PC-9 (cell line): ENCODE measurements around the gene CAPN7.

ENCODE experiments used
- CTCF ChIP-seq: fragments of 200-600 bp; sonication (generic); conservative IDR thresholded peaks from 2 replicates; pipeline ENCODE4 v1.6.1; 2017; ENCODE audit warnings: mixed run types, antibody characterized with exemption, mild to moderate bottlenecking, moderate library complexity
- EZH2 ChIP-seq: fragments of 200-600 bp; sonication (generic); IDR thresholded peaks from 2 replicates; pipeline ENCODE4 v1.8.0; 2017; ENCODE audit warnings: antibody characterized with exemption, low read depth

- TF ChIP-seq CTCF (no peak), EZH2 (no peak)
Observed at GRCh38 chr3:15246186-15246585, 40.1 kb downstream of the CAPN7 start.
